ENCODE measurements around the gene FSTL4. TPM values are rescaled to one million over a fixed set of nuclear protein-coding genes. Genes with fewer than 3 reads are reported as not detected.

The FSTL4 gene
- total and polyA plus RNA-seq, 2 of the 13 experiments (the other 11 are each of a cell fraction or from before 2014, with no cell fraction given), result 2.1 to 3.0 TPM

GRCh38 chr5:133456933-133457402 is 155.4 kb downstream of the FSTL4 start:
- no peaks in the 10 kb centered on the region for H3K4me1 ChIP-seq (ENCODE audit: insufficient read depth, low read length)
- DNase-seq (ENCODE audit: low spot score), result peak; percentile 19
- ATAC-seq, result peak; percentile 52; the same call in 2 of the 3 replicates
- H3K27me3 ChIP-seq (ENCODE audit: control insufficient read depth in 1 of 2, insufficient read depth in 2 of 2, low read length in 2 of 2), result no peaks in the 10 kb centered on the region; a peak in 1 of 5 replicates
- in situ Hi-C loops (cut with HindIII; ENCODE audit: extremely low pct_ligation_motif_present, low pct_unique_long_range_greater_than_20kb), result no loop called here
- no peak overlapping the region for H2AFZ ChIP-seq (ENCODE audit: low read length)
- H3K27ac ChIP-seq (ENCODE audit: extremely low read length, insufficient read depth, low read length), result no peak overlapping the region
- no peaks in the 10 kb centered on the region for H3K79me2 ChIP-seq (ENCODE audit: insufficient read depth, low read length)
- no TSS peak for BruUV-seq (replicated peaks)
- H3K4me3 ChIP-seq (replicated peaks in 1 of 3; ENCODE audit: insufficient read depth in 1 of 3, low read depth in 2 of 3, low read length in 3 of 3), result no peak overlapping the region
- H3K9me3 ChIP-seq (ENCODE audit: low read length), result no peaks in the 10 kb centered on the region
- no peaks in the 10 kb centered on the region for H4K20me1 ChIP-seq (ENCODE audit: insufficient read depth, low read length)
- H3K4me2 ChIP-seq (ENCODE audit: low read depth, low read length), result no peak overlapping the region
- TF ChIP-seq ZNF652 (CRISPR knock-in tag; IDR thresholded peaks at IDR 0.05; ENCODE audit: borderline replicate concordance, low read depth) (peak; percentile 81), PRDM10 (CRISPR knock-in tag; IDR thresholded peaks at IDR 0.05; ENCODE audit: low read depth) (no peak), KMT2A (CRISPR knock-in tag; IDR thresholded peaks at IDR 0.05) (no peak), MNT (IDR thresholded peaks at IDR 0.05) (0 out of 2 replicates have a peak, but pooled peaks have one; percentile 21), MAX (IDR thresholded peaks at IDR 0.05) (peak; percentile 54; the same call in 1 of the 2 replicates), KLF13 (CRISPR knock-in tag; IDR thresholded peaks at IDR 0.05) (no peak), CEBPB (IDR thresholded peaks at IDR 0.05; ENCODE audit: borderline replicate concordance, low read depth, low read length) (peak; percentile 90), CEBPG (CRISPR knock-in tag; IDR thresholded peaks at IDR 0.05) (peak; percentile 63), KLF9 (CRISPR knock-in tag; IDR thresholded peaks at IDR 0.05; ENCODE audit: low read depth) (no peak), TFE3 (CRISPR knock-in tag; IDR thresholded peaks at IDR 0.05) (peak; percentile 44; the same call in 1 of the 2 replicates), RAD21 (CRISPR knock-in tag; IDR thresholded peaks at IDR 0.05) (no peak), NFE2L2 (IDR thresholded peaks at IDR 0.05; ENCODE audit: low read length) (no peak), ZNF430 (CRISPR knock-in tag; IDR thresholded peaks at IDR 0.05) (no peak)
- no peaks in the 10 kb centered on the region for H3K36me3 ChIP-seq (replicated peaks in 1 of 2; ENCODE audit: control insufficient read depth in 1 of 2, insufficient read depth in 2 of 2, low read length in 2 of 2)
- FAIRE-seq, result no peak
- H3K9ac ChIP-seq (ENCODE audit: insufficient read depth, low read depth, low read length), result no peak overlapping the region
- intact Hi-C loops (cut with micrococcal nuclease; ENCODE audit: unreplicated experiment), result no loop called here
- ChIA-PET CTCF (ENCODE audit: low intra/inter-chr PET ratio, low total read pairs) (no interaction called here), POLR2A (no interaction called here)
- 0% methylated on average over 4 of the region's 4 CpGs for WGBS (ENCODE audit: low lambda C conversion rate)

Data from HepG2 (cell line).